Thyroid gland (tissue), 4 donors: ENCODE results near the gene TNKS2. TPM values are rescaled to one million over a fixed set of nuclear protein-coding genes. Genes with fewer than 3 reads are reported as not detected.
"Not testable (repeated sequence)": the region's sequence is repeated elsewhere in the genome, so short reads cannot be mapped to it uniquely, and the experiment has no call there.

Source experiments
- DNase-seq, 2 donors: peaks; one replicate each; pipeline ENCODE4 v3.0.0-alpha.2; 2019
- H3K27ac ChIP-seq, 3 donors: fragments of 200-600 bp; sonication (generic); 1 replicate in 2 of 3; 2 replicates in 1 of 3; pipeline ENCODE4 v1.5.1; 2016 to 2019; ENCODE audit warnings: mild to moderate bottlenecking in 1 of 3, moderate library complexity in 1 of 3
- H3K27me3 ChIP-seq: fragments of 200-600 bp; sonication (generic); one replicate; pipeline ENCODE4 v1.5.1; 2019
- H3K36me3 ChIP-seq, 2 donors: fragments of 200-600 bp; sonication (generic); one replicate each; pipeline ENCODE4 v1.5.1; 2016 to 2019
- H3K4me1 ChIP-seq, 2 donors: fragments of 200-600 bp; sonication (generic); one replicate each; pipeline ENCODE4 v1.5.1; 2017 to 2019
- H3K4me3 ChIP-seq, 3 donors: fragments of 200-600 bp; sonication (generic); replicated peaks in 1 of 3; 1 replicate in 2 of 3; 2 replicates in 1 of 3; pipeline ENCODE4 v1.5.1; 2016; ENCODE audit warnings: mild to moderate bottlenecking in 1 of 3
- H3K9me3 ChIP-seq: fragments of 200-600 bp; sonication (generic); one replicate; pipeline ENCODE4 v1.5.1; 2017
- CTCF ChIP-seq, 6 experiments: fragments of 200-600 bp in 3 of 6; fragments of 450-650 bp in 3 of 6; sonication (generic) in 3 of 6; IDR thresholded peaks; one replicate each; pipeline ENCODE4 v1.5.1; 2016 to 2019; ENCODE audit warnings: antibody characterized with exemption in 6 of 6, mild to moderate bottlenecking in 2 of 6, inconsistent platforms in 1 of 6, moderate library complexity in 1 of 6
- POLR2A ChIP-seq, 2 donors: fragments of 450-650 bp; IDR thresholded peaks; one replicate each; pipeline ENCODE4 v1.6.1; 2017; ENCODE audit warnings: antibody characterized with exemption in 2 of 2, mild to moderate bottlenecking in 2 of 2, moderate library complexity in 1 of 2
- WGBS, 2 donors: methylation state at CpG; one replicate each; pipeline ENCODE4 v1.1.5; 2017; 5-methylcytosine and 5-hydroxymethylcytosine counted together
- intact Hi-C: fragments of 100-400 bp; cut with DNase I; formaldehyde crosslinking; loops from one replicate; pipeline ENCODE4 v1.15.1; 2023
- total RNA-seq, 4 donors: library from RNA; depleted of rRNA; stranded (reverse); fragments of >200 nt; gene quantifications; one replicate each; pipeline ENCODE4 v1.2.3, GENCODE V29; 2016

Gene TNKS2
- total RNA-seq, 4 donors from 2014 or later, result 56.5 to 99.7 (median 66.1) TPM

DNA sequence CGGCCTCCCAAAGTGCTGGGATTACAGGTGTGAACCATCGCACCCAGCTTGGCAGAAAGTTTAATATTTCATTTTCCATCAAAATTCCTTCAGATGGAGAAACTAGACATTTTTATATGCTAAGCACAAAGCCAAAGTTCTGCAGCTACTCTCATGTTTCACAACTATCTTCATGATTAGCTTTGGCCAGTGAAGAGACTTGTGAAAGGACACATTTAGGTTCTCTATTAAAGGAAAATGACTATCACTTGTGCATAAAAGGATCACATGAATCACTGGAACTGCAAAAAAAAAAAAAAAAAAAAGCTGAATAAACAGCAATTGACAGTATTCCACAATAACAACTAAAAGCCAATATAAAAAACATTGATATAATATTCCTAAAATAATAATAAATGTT lies 94.8 kb downstream of the TNKS2 start:
- no peak for DNase-seq

DNA sequence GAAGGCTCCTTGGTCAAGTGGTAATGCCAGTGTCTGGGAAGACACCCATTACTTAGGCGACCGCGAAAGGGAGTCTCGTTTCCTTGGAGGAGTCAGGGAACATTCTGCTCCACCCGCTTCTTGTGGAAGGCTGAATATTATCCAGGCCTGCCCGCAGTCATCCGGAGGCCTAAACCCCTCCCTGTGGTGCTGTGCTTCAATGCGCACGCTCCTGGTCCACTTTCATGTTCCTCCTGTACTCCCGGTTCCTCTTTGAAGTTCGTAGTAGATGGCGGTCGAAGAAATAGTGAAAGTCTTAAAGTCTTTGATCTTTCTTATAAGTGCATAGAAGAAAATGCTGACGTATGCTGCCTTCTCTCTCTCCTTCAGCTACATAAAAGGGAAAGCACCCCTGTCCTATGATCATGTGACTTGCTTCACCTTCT lies 96.0 kb downstream of the TNKS2 start:
- DNase-seq, H3K4me1 ChIP-seq, intact Hi-C loops, H3K27me3 ChIP-seq, H3K9me3 ChIP-seq, H3K36me3 ChIP-seq, H3K27ac ChIP-seq, H3K4me3 ChIP-seq: not testable (repeated sequence)
- WGBS, 2 donors, result 88 to 93% methylated on average over 14 of the region's 14 CpGs

More for the DNA sequence above, 94.8 kb downstream of the TNKS2 start:
- Histone ChIP-seq H3K36me3 (no peaks in the 10 kb centered on the region), H3K4me1 (no peaks in the 10 kb centered on the region), H3K4me3 (no peak overlapping the region), H3K27ac (no peak overlapping the region), H3K27me3 (no peaks in the 10 kb centered on the region), H3K9me3 (no peaks in the 10 kb centered on the region)
- TF ChIP-seq CTCF (IDR thresholded peaks at IDR 0.05) (no peak), POLR2A (IDR thresholded peaks at IDR 0.05) (no peak)
- WGBS, 2 donors, result 100% methylated on average over 2 of the region's 2 CpGs
- intact Hi-C loops, result no loop called here

GRCh38 chr10:91896212-91896756 lies 98.1 kb downstream of the TNKS2 start:
- intact Hi-C loops, result no loop called here
- Histone ChIP-seq H3K36me3 (no peaks in the 10 kb centered on the region), H3K9me3 (no peaks in the 10 kb centered on the region), H3K27me3 (no peaks in the 10 kb centered on the region), H3K4me3 (no peak overlapping the region), H3K4me1 (no peaks in the 10 kb centered on the region), H3K27ac (no peak overlapping the region)
- DNase-seq, result no peak
- TF ChIP-seq POLR2A (IDR thresholded peaks at IDR 0.05) (no peak), CTCF (IDR thresholded peaks at IDR 0.05) (no peak)
- 92 to 95% methylated on average over 3 of the region's 3 CpGs for whole genome bisulfite sequencing, 2 donors

- no peaks in the 10 kb centered on the region for H3K36me3 ChIP-seq
- H3K4me1 ChIP-seq, result no peaks in the 10 kb centered on the region
- no peaks in the 10 kb centered on the region for H3K9me3 ChIP-seq
- no peak overlapping the region for H3K4me3 ChIP-seq
- H3K27ac ChIP-seq, result no peak overlapping the region
- WGBS, 2 donors, result 69 to 70% methylated on average over 8 of the region's 8 CpGs
- no peaks in the 10 kb centered on the region for H3K27me3 ChIP-seq
- DNase-seq, result no peak
- no peak for TF ChIP-seq POLR2A (IDR thresholded peaks at IDR 0.05)
- no peak for TF ChIP-seq CTCF (IDR thresholded peaks at IDR 0.05)
- intact Hi-C loops, result no loop called here
Measured at GRCh38 chr10:91897421-91897820, 99.2 kb downstream of the TNKS2 start.

DNA sequence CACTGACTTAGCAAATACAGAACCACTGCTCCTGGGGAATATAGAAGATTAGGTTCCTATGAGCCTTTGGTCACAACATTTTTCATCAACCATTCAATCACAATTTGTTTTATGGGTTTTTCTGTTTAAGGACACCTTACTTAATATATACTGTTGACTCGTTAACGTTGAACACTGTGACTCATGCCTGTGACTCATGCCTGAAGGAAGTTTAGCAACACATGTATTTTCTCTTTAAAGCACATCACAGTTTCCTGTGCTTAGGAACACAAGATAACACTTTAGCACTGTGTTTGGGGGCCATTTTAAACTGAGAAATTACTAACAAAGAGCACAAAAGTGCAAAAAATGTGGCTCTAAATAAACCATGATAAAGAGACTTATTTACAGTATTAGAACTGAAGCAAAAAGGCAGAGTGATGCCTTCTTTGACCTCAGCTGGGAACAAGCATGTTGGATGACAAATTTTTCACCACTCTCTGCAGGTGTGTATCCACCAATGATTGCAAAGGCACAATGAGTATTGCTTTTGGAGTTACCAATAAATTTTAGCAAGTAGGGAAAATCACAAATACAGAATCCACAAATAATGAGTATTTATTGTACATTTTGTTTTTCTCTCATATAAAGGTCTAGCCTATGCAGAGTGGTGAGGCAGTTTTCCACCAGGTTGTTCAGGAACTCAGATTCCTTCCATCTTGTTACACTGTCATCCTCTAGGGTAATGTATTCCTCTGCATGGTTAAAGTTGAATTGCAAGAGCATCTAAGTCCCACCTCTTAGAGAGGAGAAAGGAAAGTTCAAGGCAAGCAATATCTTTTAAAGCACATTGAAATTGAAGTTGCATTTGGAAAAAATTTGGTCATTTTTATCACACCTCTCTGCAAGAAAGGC lies 103.8 kb downstream of the TNKS2 start:
- Histone ChIP-seq H3K4me1 (no peaks in the 10 kb centered on the region), H3K36me3 (no peaks in the 10 kb centered on the region), H3K27ac (no peak overlapping the region), H3K27me3 (no peaks in the 10 kb centered on the region), H3K9me3 (no peaks in the 10 kb centered on the region), H3K4me3 (no peak overlapping the region)
- intact Hi-C loops, result no loop called here
- WGBS, 2 donors, result 45 to 56% methylated on average over 2 of the region's 2 CpGs
- no peak for DNase-seq
- TF ChIP-seq CTCF (IDR thresholded peaks at IDR 0.05) (no peak), POLR2A (IDR thresholded peaks at IDR 0.05) (no peak)
